ENCODE results near the gene PAX7.

DNA sequence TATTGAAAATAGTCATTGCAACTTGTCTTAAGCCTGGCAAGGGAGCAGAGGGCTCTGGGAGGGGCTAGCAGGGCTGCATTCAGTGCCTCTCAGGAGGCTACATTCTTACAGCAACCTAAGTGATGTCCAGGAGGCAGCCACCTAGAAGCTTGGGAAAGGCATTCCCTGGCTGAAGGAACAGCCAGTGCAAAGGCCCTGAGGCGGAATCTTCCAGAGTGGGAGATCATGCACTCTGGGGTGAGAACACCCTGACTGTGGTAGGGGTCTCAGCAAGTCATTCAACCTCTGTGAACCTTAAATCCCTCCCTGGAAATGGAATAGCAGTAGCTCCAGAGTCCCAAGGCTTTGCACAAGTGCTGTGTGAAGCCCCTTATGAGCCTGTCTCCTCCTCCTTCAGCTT, 144.7 kb downstream of the PAX7 start:
- TF ChIP-seq, protein P1, sequence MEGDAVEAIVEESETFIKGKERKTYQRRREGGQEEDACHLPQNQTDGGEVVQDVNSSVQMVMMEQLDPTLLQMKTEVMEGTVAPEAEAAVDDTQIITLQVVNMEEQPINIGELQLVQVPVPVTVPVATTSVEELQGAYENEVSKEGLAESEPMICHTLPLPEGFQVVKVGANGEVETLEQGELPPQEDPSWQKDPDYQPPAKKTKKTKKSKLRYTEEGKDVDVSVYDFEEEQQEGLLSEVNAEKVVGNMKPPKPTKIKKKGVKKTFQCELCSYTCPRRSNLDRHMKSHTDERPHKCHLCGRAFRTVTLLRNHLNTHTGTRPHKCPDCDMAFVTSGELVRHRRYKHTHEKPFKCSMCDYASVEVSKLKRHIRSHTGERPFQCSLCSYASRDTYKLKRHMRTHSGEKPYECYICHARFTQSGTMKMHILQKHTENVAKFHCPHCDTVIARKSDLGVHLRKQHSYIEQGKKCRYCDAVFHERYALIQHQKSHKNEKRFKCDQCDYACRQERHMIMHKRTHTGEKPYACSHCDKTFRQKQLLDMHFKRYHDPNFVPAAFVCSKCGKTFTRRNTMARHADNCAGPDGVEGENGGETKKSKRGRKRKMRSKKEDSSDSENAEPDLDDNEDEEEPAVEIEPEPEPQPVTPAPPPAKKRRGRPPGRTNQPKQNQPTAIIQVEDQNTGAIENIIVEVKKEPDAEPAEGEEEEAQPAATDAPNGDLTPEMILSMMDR (conservative IDR thresholded peaks at IDR 0.05), result no peak
- no peak for TF ChIP-seq ZFX (IDR thresholded peaks at IDR 0.05)

All from C4-2B (cell line).